Endodermal cell (in vitro differentiated cells): ENCODE results near the gene DLGAP1. TPM values are rescaled to one million over a fixed set of nuclear protein-coding genes. Genes with fewer than 3 reads are reported as not detected.

Experiments used
- DNase-seq: peaks from one replicate; pipeline ENCODE4 v3.0.0-alpha.2; 2017
- H3K27ac ChIP-seq: 2 replicates; pipeline ENCODE4 v1.5.1; 2013; ENCODE audit warnings: mild to moderate bottlenecking, low read depth, low read length, moderate library complexity
- H3K27me3 ChIP-seq: 2 replicates; pipeline ENCODE4 v1.6.1; 2013; ENCODE audit warnings: mild to moderate bottlenecking, low read length, moderate library complexity; ENCODE audit not compliant: insufficient read depth, control insufficient read depth, poor library complexity, severe bottlenecking
- H3K36me3 ChIP-seq: 2 replicates; pipeline ENCODE4 v1.7.0; 2013; ENCODE audit warnings: mild to moderate bottlenecking, low read length, moderate library complexity; ENCODE audit not compliant: control insufficient read depth, insufficient read depth
- H3K4me1 ChIP-seq: one replicate; pipeline ENCODE4 v1.7.0; 2013; ENCODE audit warnings: low read length; ENCODE audit not compliant: control insufficient read depth, insufficient read depth
- H3K4me3 ChIP-seq: 2 replicates; pipeline ENCODE4 v1.5.1; 2013; ENCODE audit warnings: mild to moderate bottlenecking, low read length, moderate library complexity
- H3K9ac ChIP-seq: 2 replicates; pipeline ENCODE4 v1.6.1; 2013; ENCODE audit warnings: mild to moderate bottlenecking, low read length, moderate library complexity; ENCODE audit not compliant: poor library complexity, severe bottlenecking; ENCODE audit errors: extremely low read depth
- H3K9me3 ChIP-seq: 2 replicates; pipeline ENCODE4 v1.6.1; 2013; ENCODE audit warnings: mild to moderate bottlenecking, low read length, moderate library complexity; ENCODE audit not compliant: control insufficient read depth
- H3K27ac Mint-ChIP-seq: 2 replicates; pipeline ENCODE4 v1.8.0; 2020; ENCODE audit warnings: mixed read lengths
- H3K27me3 Mint-ChIP-seq: 2 replicates; pipeline ENCODE4 v1.8.0; 2021; ENCODE audit warnings: mild to moderate bottlenecking, mixed read lengths; ENCODE audit not compliant: insufficient read depth
- H3K36me3 Mint-ChIP-seq: 2 replicates; pipeline ENCODE4 v1.8.0; 2020; ENCODE audit warnings: low read depth, mixed read lengths
- H3K4me1 Mint-ChIP-seq: 2 replicates; pipeline ENCODE4 v1.8.0; 2020; ENCODE audit warnings: mixed read lengths
- H3K4me3 Mint-ChIP-seq: 2 replicates; pipeline ENCODE4 v1.8.0; 2020; ENCODE audit warnings: mild to moderate bottlenecking, moderate library complexity, mixed read lengths
- H3K9me3 Mint-ChIP-seq: 2 replicates; pipeline ENCODE4 v1.8.0; 2020; ENCODE audit warnings: mild to moderate bottlenecking, mixed read lengths
- WGBS, 2 experiments: methylation state at CpG; one replicate each; pipeline versions ENCODE4 v1.1.5 to v1.1.7; 2013; ENCODE audit warnings: missing lambda C conversion rate in 2 of 2, mixed read lengths in 1 of 2; ENCODE audit not compliant: insufficient coverage in 1 of 2, insufficient read length in 1 of 2; 5-methylcytosine and 5-hydroxymethylcytosine counted together
- total RNA-seq, 2 donors: library from RNA; stranded (reverse); fragmentation: NEBNext Ultra II Directional in 1 of 2; extraction: Animal tissue kit (Norgen Biotek cat#: 25700) in 1 of 2; gene quantifications; 2 replicates in 1 of 2; 3 replicates in 1 of 2; pipeline ENCODE4 v1.2.1, GENCODE V29; 2021
- TF ChIP-seq, protein P1 (sequence below): fragments of 200-600 bp; sonication (generic); conservative IDR thresholded peaks from 2 replicates; pipeline ENCODE4 v1.5.0; 2021; ENCODE audit warnings: antibody characterized with exemption, mild to moderate bottlenecking

Gene DLGAP1
- total RNA-seq, 2 donors from 2014 or later: 11.5 to 21.5 TPM

DNA sequence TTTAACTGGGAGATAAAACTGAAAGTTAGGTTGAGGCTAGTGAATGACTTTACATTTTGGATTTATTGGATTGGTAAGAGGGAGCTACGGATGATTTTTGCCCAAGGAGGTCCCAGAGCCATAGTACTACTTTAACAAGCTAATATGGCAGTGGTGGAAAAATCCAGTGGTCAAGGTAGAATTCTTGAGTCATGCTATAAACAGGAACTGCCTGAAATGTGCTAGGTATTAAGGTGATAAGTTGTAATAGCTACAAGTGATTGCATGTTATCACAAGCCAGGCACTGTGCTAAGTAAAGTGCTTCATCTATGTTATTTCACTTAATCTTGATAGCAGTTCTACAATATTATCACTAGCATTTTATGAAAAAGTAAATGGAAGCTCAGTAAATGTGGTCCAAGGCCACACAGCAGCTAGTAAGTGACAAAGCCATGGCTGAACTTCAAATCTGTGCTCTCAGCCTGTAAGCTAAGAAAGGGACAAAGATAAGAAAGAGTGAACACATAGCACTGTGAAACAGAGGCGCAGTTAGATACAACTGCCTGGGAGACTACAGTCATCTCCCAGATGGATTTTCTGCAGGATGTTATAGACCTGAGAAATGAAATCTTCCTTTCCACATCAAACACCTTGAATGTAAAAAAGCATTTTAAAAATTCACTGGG lies 535.6 kb downstream of the DLGAP1 start:
- Mint-ChIP-seq H3K9me3 (no peaks in the 10 kb centered on the region), H3K27me3 (no peaks in the 10 kb centered on the region), H3K4me3 (no peak overlapping the region), H3K4me1 (peaks cover 10% of the 10 kb centered on the region), H3K36me3 (no peaks in the 10 kb centered on the region), H3K27ac (no peak overlapping the region)
- Histone ChIP-seq H3K27ac (no peak overlapping the region), H3K4me3 (no peak overlapping the region), H3K9me3 (no peaks in the 10 kb centered on the region), H3K36me3 (no peaks in the 10 kb centered on the region), H3K9ac (no peak overlapping the region), H3K4me1 (peaks cover 5% of the 10 kb centered on the region), H3K27me3 (no peaks in the 10 kb centered on the region)
- TF ChIP-seq, protein P1, sequence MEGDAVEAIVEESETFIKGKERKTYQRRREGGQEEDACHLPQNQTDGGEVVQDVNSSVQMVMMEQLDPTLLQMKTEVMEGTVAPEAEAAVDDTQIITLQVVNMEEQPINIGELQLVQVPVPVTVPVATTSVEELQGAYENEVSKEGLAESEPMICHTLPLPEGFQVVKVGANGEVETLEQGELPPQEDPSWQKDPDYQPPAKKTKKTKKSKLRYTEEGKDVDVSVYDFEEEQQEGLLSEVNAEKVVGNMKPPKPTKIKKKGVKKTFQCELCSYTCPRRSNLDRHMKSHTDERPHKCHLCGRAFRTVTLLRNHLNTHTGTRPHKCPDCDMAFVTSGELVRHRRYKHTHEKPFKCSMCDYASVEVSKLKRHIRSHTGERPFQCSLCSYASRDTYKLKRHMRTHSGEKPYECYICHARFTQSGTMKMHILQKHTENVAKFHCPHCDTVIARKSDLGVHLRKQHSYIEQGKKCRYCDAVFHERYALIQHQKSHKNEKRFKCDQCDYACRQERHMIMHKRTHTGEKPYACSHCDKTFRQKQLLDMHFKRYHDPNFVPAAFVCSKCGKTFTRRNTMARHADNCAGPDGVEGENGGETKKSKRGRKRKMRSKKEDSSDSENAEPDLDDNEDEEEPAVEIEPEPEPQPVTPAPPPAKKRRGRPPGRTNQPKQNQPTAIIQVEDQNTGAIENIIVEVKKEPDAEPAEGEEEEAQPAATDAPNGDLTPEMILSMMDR: no peak
- no peak for DNase-seq
- 87 to 94% methylated on average over 2 of the region's 2 CpGs for WGBS, 2 experiments

DNA sequence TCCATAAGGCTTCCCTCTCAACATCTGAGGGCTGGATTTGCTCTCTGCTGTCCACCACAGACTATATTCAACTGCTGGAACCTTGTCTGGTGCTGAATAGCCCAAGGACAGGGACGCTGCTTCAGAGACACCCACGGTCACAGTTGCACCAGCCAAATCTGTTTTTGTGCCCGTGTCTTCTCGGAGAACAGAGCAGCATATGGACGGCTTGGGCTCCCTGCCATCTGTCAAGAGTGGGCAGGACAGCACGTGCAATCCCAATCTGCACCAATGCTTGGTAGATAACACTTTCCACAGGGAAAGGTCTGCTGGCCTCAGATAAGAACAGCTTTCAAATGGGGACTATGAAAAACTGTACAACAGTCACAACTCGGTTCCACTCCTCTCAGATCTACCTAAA lies 539.0 kb downstream of the DLGAP1 start:
- Histone ChIP-seq H3K27me3 (no peaks in the 10 kb centered on the region), H3K27ac (no peak overlapping the region), H3K4me3 (no peak overlapping the region), H3K4me1 (peaks cover 5% of the 10 kb centered on the region), H3K9me3 (no peaks in the 10 kb centered on the region), H3K36me3 (no peaks in the 10 kb centered on the region), H3K9ac (no peak overlapping the region)
- no peaks in the 10 kb centered on the region for H3K9me3 Mint-ChIP-seq
- peaks cover 10% of the 10 kb centered on the region for H3K4me1 Mint-ChIP-seq
- H3K36me3 Mint-ChIP-seq: no peaks in the 10 kb centered on the region
- H3K4me3 Mint-ChIP-seq: no peak overlapping the region
- TF ChIP-seq, protein P1: no peak
- H3K27me3 Mint-ChIP-seq: no peaks in the 10 kb centered on the region
- DNase-seq: no peak
- WGBS, 2 experiments: 95 to 97% methylated on average over 7 of the region's 7 CpGs
- no peak overlapping the region for H3K27ac Mint-ChIP-seq

DNA sequence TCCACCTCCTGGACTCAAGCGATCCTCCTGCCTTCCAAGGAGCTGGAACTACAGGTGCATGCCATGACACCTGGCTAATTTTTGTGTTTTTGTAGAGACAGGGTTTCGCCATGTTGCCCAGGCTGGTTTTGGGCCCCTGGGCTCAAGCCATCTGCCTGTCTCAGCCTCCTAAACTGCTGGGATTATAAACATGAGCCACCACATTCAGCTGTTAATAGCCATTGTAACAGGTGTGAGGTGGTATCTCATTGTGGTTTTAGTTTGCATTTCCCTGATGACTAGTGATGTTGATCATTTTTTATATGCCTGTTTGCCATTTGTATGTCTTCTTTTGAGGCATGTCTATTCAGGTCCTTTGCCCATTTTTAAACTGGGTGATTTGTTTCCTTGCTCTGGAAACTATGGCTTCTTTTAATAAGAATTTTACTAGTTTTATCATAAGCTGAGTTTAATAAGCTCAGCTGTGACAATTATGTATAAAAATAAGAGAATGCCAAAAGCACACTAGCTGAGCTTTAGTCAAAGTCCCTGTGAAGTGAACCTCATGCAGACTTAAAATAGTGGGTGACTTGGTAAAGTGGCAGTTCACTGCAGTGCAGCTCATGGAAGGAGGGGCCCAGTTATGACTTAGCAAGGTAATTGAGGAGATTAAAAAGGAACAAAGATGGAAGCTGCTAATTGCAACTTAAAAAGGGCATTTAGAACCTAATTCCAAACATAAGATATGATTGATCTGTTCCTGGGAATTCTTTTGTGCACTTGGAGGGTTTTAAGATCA lies 540.1 kb downstream of the DLGAP1 start:
- Histone ChIP-seq H3K4me3 (no peak overlapping the region), H3K9ac (no peak overlapping the region), H3K27me3 (no peaks in the 10 kb centered on the region), H3K36me3 (no peaks in the 10 kb centered on the region), H3K9me3 (no peaks in the 10 kb centered on the region), H3K27ac (no peak overlapping the region), H3K4me1 (peaks cover 5% of the 10 kb centered on the region)
- WGBS, 2 experiments: 94 to 100% methylated on average over 2 of the region's 2 CpGs
- H3K36me3 Mint-ChIP-seq: no peaks in the 10 kb centered on the region
- no peak overlapping the region for H3K27ac Mint-ChIP-seq
- H3K9me3 Mint-ChIP-seq: no peaks in the 10 kb centered on the region
- H3K4me1 Mint-ChIP-seq: peaks cover 10% of the 10 kb centered on the region
- no peak for DNase-seq
- no peak overlapping the region for H3K4me3 Mint-ChIP-seq
- no peaks in the 10 kb centered on the region for H3K27me3 Mint-ChIP-seq
- TF ChIP-seq, protein P1: no peak
